ENCODE data around the gene HSPG2. TPM values are rescaled to one million over a fixed set of nuclear protein-coding genes. Genes with fewer than 3 reads are reported as not detected.

HSPG2 gene
- total and polyA plus RNA-seq, 2 of the 13 experiments (the other 11 are each of a cell fraction or from before 2014, with no cell fraction given) = 9.1 to 13.1 TPM

DNA sequence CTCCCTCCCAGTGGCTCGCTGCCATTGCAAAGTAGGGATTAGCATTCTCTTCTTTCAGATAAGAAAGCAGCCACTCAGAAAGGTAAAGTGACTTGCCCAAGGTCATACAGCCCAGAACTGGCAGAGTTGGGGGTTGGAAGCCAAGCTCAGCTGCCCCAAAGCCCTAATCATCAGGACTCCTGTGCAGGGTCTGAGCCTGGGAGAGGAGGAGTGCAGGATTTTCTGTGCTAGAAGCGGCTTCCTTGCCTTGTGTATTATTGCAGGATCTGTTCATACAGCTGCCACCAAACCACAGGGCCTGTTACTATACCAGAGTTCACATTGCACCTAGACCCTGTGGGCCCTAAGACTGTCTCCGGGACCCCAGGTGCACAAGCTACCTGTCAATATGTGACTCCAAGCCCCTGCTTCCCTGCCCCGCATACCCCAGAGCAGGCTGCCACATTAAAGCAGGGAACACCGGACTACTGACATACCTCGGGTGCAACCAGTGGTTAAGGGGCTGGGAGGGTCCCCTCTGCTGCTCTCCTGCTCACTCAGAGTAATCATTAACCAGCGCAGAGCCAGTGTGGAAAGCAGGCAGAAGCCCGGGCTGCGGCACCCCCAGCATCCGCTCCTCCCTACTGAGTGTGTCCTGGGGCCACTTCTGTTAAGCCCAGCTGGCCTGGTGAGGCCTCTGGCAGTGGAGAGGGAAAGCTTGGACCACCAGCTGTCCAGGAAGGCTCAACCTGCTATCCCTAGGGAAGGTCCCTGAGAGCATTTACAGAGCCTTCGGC lies 15.8 kb downstream of the HSPG2 start (continued):
- TF ChIP-seq, protein P1, sequence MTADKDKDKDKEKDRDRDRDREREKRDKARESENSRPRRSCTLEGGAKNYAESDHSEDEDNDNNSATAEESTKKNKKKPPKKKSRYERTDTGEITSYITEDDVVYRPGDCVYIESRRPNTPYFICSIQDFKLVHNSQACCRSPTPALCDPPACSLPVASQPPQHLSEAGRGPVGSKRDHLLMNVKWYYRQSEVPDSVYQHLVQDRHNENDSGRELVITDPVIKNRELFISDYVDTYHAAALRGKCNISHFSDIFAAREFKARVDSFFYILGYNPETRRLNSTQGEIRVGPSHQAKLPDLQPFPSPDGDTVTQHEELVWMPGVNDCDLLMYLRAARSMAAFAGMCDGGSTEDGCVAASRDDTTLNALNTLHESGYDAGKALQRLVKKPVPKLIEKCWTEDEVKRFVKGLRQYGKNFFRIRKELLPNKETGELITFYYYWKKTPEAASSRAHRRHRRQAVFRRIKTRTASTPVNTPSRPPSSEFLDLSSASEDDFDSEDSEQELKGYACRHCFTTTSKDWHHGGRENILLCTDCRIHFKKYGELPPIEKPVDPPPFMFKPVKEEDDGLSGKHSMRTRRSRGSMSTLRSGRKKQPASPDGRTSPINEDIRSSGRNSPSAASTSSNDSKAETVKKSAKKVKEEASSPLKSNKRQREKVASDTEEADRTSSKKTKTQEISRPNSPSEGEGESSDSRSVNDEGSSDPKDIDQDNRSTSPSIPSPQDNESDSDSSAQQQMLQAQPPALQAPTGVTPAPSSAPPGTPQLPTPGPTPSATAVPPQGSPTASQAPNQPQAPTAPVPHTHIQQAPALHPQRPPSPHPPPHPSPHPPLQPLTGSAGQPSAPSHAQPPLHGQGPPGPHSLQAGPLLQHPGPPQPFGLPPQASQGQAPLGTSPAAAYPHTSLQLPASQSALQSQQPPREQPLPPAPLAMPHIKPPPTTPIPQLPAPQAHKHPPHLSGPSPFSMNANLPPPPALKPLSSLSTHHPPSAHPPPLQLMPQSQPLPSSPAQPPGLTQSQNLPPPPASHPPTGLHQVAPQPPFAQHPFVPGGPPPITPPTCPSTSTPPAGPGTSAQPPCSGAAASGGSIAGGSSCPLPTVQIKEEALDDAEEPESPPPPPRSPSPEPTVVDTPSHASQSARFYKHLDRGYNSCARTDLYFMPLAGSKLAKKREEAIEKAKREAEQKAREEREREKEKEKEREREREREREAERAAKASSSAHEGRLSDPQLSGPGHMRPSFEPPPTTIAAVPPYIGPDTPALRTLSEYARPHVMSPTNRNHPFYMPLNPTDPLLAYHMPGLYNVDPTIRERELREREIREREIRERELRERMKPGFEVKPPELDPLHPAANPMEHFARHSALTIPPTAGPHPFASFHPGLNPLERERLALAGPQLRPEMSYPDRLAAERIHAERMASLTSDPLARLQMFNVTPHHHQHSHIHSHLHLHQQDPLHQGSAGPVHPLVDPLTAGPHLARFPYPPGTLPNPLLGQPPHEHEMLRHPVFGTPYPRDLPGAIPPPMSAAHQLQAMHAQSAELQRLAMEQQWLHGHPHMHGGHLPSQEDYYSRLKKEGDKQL (CRISPR knock-in tag; IDR thresholded peaks at IDR 0.05; ENCODE audit: low read depth) = no peak
- TF ChIP-seq PHF21A (CRISPR knock-in tag; IDR thresholded peaks at IDR 0.05) (peak; percentile 83; the same call in 1 of the 2 replicates), ZMYM2 (CRISPR knock-in tag; IDR thresholded peaks at IDR 0.05) (no peak), MAZ (IDR thresholded peaks at IDR 0.05; ENCODE audit: borderline replicate concordance, low read depth, low read length) (no peak), MAZ (CRISPR knock-in tag; IDR thresholded peaks at IDR 0.05; ENCODE audit: low read depth) (no peak), ZNF850 (CRISPR knock-in tag; conservative IDR thresholded peaks at IDR 0.05) (no peak), CCDC6 (CRISPR knock-in tag; IDR thresholded peaks at IDR 0.05) (0 out of 2 replicates have a peak, but pooled peaks have one; percentile 24), FIP1L1 (IDR thresholded peaks at IDR 0.05; ENCODE audit: borderline replicate concordance, insufficient read depth, low read depth, low read length) (no peak), ZNF577 (CRISPR knock-in tag; IDR thresholded peaks at IDR 0.05; ENCODE audit: borderline replicate concordance, low read depth) (no peak)
- TF ChIP-seq, protein P2, sequence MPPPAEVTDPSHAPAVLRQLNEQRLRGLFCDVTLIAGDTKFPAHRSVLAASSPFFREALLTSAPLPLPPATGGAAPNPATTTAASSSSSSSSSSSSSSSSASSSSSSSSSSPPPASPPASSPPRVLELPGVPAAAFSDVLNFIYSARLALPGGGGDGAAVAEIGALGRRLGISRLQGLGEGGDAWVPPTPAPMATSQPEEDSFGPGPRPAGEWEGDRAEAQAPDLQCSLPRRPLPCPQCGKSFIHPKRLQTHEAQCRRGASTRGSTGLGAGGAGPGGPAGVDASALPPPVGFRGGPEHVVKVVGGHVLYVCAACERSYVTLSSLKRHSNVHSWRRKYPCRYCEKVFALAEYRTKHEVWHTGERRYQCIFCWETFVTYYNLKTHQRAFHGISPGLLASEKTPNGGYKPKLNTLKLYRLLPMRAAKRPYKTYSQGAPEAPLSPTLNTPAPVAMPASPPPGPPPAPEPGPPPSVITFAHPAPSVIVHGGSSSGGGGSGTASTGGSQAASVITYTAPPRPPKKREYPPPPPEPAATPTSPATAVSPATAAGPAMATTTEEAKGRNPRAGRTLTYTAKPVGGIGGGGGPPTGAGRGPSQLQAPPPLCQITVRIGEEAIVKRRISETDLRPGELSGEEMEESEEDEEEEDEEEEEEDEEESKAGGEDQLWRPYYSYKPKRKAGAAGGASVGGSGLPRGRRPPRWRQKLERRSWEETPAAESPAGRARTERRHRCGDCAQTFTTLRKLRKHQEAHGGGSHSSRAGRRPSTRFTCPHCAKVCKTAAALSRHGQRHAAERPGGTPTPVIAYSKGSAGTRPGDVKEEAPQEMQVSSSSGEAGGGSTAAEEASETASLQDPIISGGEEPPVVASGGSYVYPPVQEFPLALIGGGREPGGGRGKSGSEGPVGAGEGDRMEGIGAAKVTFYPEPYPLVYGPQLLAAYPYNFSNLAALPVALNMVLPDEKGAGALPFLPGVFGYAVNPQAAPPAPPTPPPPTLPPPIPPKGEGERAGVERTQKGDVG (CRISPR knock-in tag; IDR thresholded peaks at IDR 0.05; ENCODE audit: borderline replicate concordance) = no peak
- TF ChIP-seq, protein P3, sequence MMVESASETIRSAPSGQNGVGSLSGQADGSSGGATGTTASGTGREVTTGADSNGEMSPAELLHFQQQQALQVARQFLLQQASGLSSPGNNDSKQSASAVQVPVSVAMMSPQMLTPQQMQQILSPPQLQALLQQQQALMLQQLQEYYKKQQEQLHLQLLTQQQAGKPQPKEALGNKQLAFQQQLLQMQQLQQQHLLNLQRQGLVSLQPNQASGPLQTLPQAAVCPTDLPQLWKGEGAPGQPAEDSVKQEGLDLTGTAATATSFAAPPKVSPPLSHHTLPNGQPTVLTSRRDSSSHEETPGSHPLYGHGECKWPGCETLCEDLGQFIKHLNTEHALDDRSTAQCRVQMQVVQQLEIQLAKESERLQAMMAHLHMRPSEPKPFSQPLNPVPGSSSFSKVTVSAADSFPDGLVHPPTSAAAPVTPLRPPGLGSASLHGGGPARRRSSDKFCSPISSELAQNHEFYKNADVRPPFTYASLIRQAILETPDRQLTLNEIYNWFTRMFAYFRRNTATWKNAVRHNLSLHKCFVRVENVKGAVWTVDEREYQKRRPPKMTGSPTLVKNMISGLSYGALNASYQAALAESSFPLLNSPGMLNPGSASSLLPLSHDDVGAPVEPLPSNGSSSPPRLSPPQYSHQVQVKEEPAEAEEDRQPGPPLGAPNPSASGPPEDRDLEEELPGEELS (CRISPR knock-in tag; IDR thresholded peaks at IDR 0.05) = no peak; the same call in 1 of the 2 replicates
- TF ChIP-seq, protein P4, sequence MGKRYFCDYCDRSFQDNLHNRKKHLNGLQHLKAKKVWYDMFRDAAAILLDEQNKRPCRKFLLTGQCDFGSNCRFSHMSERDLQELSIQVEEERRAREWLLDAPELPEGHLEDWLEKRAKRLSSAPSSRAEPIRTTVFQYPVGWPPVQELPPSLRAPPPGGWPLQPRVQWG (CRISPR knock-in tag; IDR thresholded peaks at IDR 0.05; ENCODE audit: borderline replicate concordance, low read depth) = no peak
